Trophoblast cell (in vitro differentiated cells and primary cell): Measurements from ENCODE around the gene RTF2.

ENCODE experiments used
- DNase-seq, 2 donors: peaks; one replicate each; pipeline ENCODE4 v3.0.0-alpha.2; 2016
- H2AFZ ChIP-seq: 2 replicates; pipeline ENCODE4 v1.6.1; 2013; ENCODE audit warnings: low read length, moderate library complexity, mild to moderate bottlenecking; ENCODE audit not compliant: insufficient read depth, poor library complexity
- H2AK5ac ChIP-seq: 2 replicates; pipeline ENCODE4 v1.6.1; 2013; ENCODE audit warnings: mild to moderate bottlenecking, low read length
- H2BK120ac ChIP-seq: 2 replicates; pipeline ENCODE4 v1.6.1; 2013; ENCODE audit warnings: low read length, mild to moderate bottlenecking, moderate library complexity; ENCODE audit not compliant: insufficient read depth, poor library complexity
- H2BK12ac ChIP-seq: 2 replicates; pipeline ENCODE4 v1.6.1; 2013; ENCODE audit warnings: mild to moderate bottlenecking, low read length, moderate library complexity
- H2BK5ac ChIP-seq: 2 replicates; pipeline ENCODE4 v1.6.1; 2013; ENCODE audit warnings: low read length, low read depth, moderate library complexity, mild to moderate bottlenecking; ENCODE audit not compliant: poor library complexity
- H3K14ac ChIP-seq: 2 replicates; pipeline ENCODE4 v1.6.1; 2013; ENCODE audit warnings: mild to moderate bottlenecking, low read length
- H3K18ac ChIP-seq: 2 replicates; pipeline ENCODE4 v1.6.1; 2013; ENCODE audit warnings: mild to moderate bottlenecking, low read length
- H3K23ac ChIP-seq: 2 replicates; pipeline ENCODE4 v1.6.1; 2013; ENCODE audit warnings: low read length
- H3K27ac ChIP-seq: 2 replicates; pipeline ENCODE4 v1.5.1; 2013; ENCODE audit warnings: low read depth, mild to moderate bottlenecking, inconsistent platforms, low read length, moderate library complexity
- H3K27me3 ChIP-seq: 2 replicates; pipeline ENCODE4 v1.6.1; 2013; ENCODE audit warnings: inconsistent platforms, mild to moderate bottlenecking, low read length, moderate library complexity; ENCODE audit not compliant: insufficient read depth
- H3K36me3 ChIP-seq, 2 experiments: 1 replicate in 1 of 2; 2 replicates in 1 of 2; pipeline ENCODE4 v1.6.1; 2013; ENCODE audit warnings: low read length in 2 of 2, mild to moderate bottlenecking in 2 of 2, moderate library complexity in 1 of 2; ENCODE audit not compliant: insufficient read depth in 2 of 2, control insufficient read depth in 1 of 2
- H3K4ac ChIP-seq: 2 replicates; pipeline ENCODE4 v1.6.1; 2013; ENCODE audit warnings: low read depth, mild to moderate bottlenecking, low read length, moderate library complexity
- H3K4me1 ChIP-seq, 2 experiments: 1 replicate in 1 of 2; 2 replicates in 1 of 2; pipeline ENCODE4 v1.6.1; 2013; ENCODE audit warnings: low read length in 2 of 2, mild to moderate bottlenecking in 2 of 2, moderate library complexity in 1 of 2; ENCODE audit not compliant: insufficient read depth in 2 of 2, control insufficient read depth in 1 of 2
- H3K4me2 ChIP-seq: 2 replicates; pipeline ENCODE4 v1.6.1; 2013; ENCODE audit warnings: inconsistent platforms, mild to moderate bottlenecking, low read length, moderate library complexity
- H3K4me3 ChIP-seq: 2 replicates; pipeline ENCODE4 v1.5.1; 2013; ENCODE audit warnings: mild to moderate bottlenecking, low read depth, low read length, inconsistent platforms
- H3K79me1 ChIP-seq: one replicate; pipeline ENCODE4 v1.6.1; 2013; ENCODE audit warnings: low read length
- H3K79me2 ChIP-seq: 2 replicates; pipeline ENCODE4 v1.6.1; 2013; ENCODE audit warnings: low read length, mild to moderate bottlenecking; ENCODE audit not compliant: control insufficient read depth, insufficient read depth, poor library complexity
- H3K9ac ChIP-seq: 2 replicates; pipeline ENCODE4 v1.6.1; 2013; ENCODE audit warnings: mild to moderate bottlenecking, low read length
- H3K9me3 ChIP-seq: 2 replicates; pipeline ENCODE4 v1.6.1; 2013; ENCODE audit warnings: low read depth, mild to moderate bottlenecking, control low read depth, inconsistent platforms, low read length; ENCODE audit not compliant: insufficient read depth
- H4K12ac ChIP-seq: 2 replicates; pipeline ENCODE4 v1.6.1; 2013; ENCODE audit warnings: low read depth, mild to moderate bottlenecking, low read length, moderate library complexity
- H4K8ac ChIP-seq: 2 replicates; pipeline ENCODE4 v1.6.1; 2013; ENCODE audit warnings: low read depth, mild to moderate bottlenecking, low read length, moderate library complexity
- H4K91ac ChIP-seq: one replicate; pipeline ENCODE4 v1.6.1; 2013; ENCODE audit warnings: low read depth, mild to moderate bottlenecking, low read length, moderate library complexity
- WGBS: extraction: QIAGEN DNeasy Blood & Tissue Kit; methylation state at CpG from one replicate; pipeline ENCODE4 v1.1.7; 2013; ENCODE audit warnings: missing lambda C conversion rate; ENCODE audit not compliant: insufficient read length, insufficient coverage; ENCODE audit errors: extremely low coverage; 5-methylcytosine and 5-hydroxymethylcytosine counted together

RTF2 gene

DNA sequence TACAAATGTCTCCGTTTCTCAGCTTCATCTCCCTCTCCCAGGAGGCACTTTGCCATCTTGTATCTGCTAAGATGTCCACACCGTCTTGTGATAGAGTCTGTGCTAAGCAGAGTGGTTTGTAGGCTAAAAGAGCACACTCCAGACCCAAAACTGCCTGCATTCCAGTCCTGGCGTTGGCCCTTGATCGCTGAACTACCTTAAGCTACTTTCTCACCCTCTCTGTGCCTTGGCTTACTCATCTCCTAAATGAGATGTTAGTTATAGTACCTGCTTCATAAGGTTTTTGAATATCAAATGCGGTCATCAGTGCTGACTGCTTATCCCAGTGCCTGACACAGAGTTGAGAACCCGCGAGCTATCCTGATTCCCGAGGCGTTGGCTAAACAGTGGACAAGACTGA is 42.4 kb upstream of the RTF2 start:
- no peak overlapping the region for H3K23ac ChIP-seq
- no peak overlapping the region for H3K4me2 ChIP-seq
- no peak overlapping the region for H2AK5ac ChIP-seq
- no peaks in the 10 kb centered on the region for H3K36me3 ChIP-seq
- H4K91ac ChIP-seq = no peak overlapping the region
- H3K9me3 ChIP-seq = no peaks in the 10 kb centered on the region
- H4K8ac ChIP-seq = no peak overlapping the region
- no peak overlapping the region for H3K4ac ChIP-seq
- no peaks in the 10 kb centered on the region for H3K79me2 ChIP-seq
- no peaks in the 10 kb centered on the region for H3K27me3 ChIP-seq
- H3K14ac ChIP-seq = no peak overlapping the region
- H3K4me3 ChIP-seq = no peak overlapping the region
- no peak overlapping the region for H2AFZ ChIP-seq
- H3K79me1 ChIP-seq = no peaks in the 10 kb centered on the region
- DNase-seq = no peak
- H3K4me1 ChIP-seq = peaks cover 3 to 10% of the 10 kb centered on the region in 2 experiments
- no peak overlapping the region for H3K27ac ChIP-seq
- no peak overlapping the region for H2BK12ac ChIP-seq
- H2BK120ac ChIP-seq = no peak overlapping the region
- no peak overlapping the region for H2BK5ac ChIP-seq
- no CpG with 5 or more reads among the region's 9 CpGs for WGBS
- H3K9ac ChIP-seq = no peak overlapping the region
- H4K12ac ChIP-seq = no peak overlapping the region
- no peak overlapping the region for H3K18ac ChIP-seq

GRCh38 chr20:56426926-56427325 is 41.5 kb upstream of the RTF2 start:
- H2BK12ac ChIP-seq = no peak overlapping the region
- H3K23ac ChIP-seq = no peak overlapping the region
- no peak overlapping the region for H4K12ac ChIP-seq
- H3K27me3 ChIP-seq = no peaks in the 10 kb centered on the region
- no peak overlapping the region for H3K4me2 ChIP-seq
- H3K9ac ChIP-seq = no peak overlapping the region
- no peaks in the 10 kb centered on the region for H3K36me3 ChIP-seq
- H3K79me2 ChIP-seq = no peaks in the 10 kb centered on the region
- H3K4me3 ChIP-seq = no peak overlapping the region
- H4K8ac ChIP-seq = no peak overlapping the region
- no peak overlapping the region for H2AFZ ChIP-seq
- no peak overlapping the region for H3K18ac ChIP-seq
- no peaks in the 10 kb centered on the region for H3K79me1 ChIP-seq
- H3K14ac ChIP-seq = no peak overlapping the region
- H3K9me3 ChIP-seq = no peaks in the 10 kb centered on the region
- no peak overlapping the region for H2BK5ac ChIP-seq
- H3K4me1 ChIP-seq = peaks cover 3 to 10% of the 10 kb centered on the region in 2 experiments
- no peak overlapping the region for H2AK5ac ChIP-seq
- no peak overlapping the region for H3K4ac ChIP-seq
- H3K27ac ChIP-seq = no peak overlapping the region
- H4K91ac ChIP-seq = no peak overlapping the region
- DNase-seq = no peak
- no peak overlapping the region for H2BK120ac ChIP-seq

- H4K12ac ChIP-seq = no peak overlapping the region
- no peak overlapping the region for H4K91ac ChIP-seq
- H3K27me3 ChIP-seq = no peaks in the 10 kb centered on the region
- H3K9me3 ChIP-seq = no peaks in the 10 kb centered on the region
- no peak overlapping the region for H2BK5ac ChIP-seq
- no peak overlapping the region for H3K4me3 ChIP-seq
- H2BK120ac ChIP-seq = no peak overlapping the region
- H3K14ac ChIP-seq = no peak overlapping the region
- H3K4me1 ChIP-seq = peaks cover 0 to 3% of the 10 kb centered on the region in 2 experiments
- H2BK12ac ChIP-seq = no peak overlapping the region
- H3K18ac ChIP-seq = no peak overlapping the region
- H2AK5ac ChIP-seq = no peak overlapping the region
- DNase-seq = no peak
- WGBS = no CpG with 5 or more reads among the region's 4 CpGs
- H2AFZ ChIP-seq = no peak overlapping the region
- no peak overlapping the region for H3K23ac ChIP-seq
- no peaks in the 10 kb centered on the region for H3K36me3 ChIP-seq
- no peak overlapping the region for H3K4me2 ChIP-seq
- H3K79me2 ChIP-seq = no peaks in the 10 kb centered on the region
- no peaks in the 10 kb centered on the region for H3K79me1 ChIP-seq
- no peak overlapping the region for H4K8ac ChIP-seq
- no peak overlapping the region for H3K27ac ChIP-seq
- H3K4ac ChIP-seq = no peak overlapping the region
- no peak overlapping the region for H3K9ac ChIP-seq
Measured at GRCh38 chr20:56427797-56428196, 40.6 kb upstream of the RTF2 start.

- DNase-seq = no peak
- H3K14ac ChIP-seq = no peak overlapping the region
- no peak overlapping the region for H4K91ac ChIP-seq
- no peak overlapping the region for H2BK5ac ChIP-seq
- no CpG with 5 or more reads among the region's 5 CpGs for WGBS
- H3K9ac ChIP-seq = no peak overlapping the region
- no peak overlapping the region for H4K12ac ChIP-seq
- no peak overlapping the region for H4K8ac ChIP-seq
- no peak overlapping the region for H3K4me3 ChIP-seq
- no peak overlapping the region for H3K4ac ChIP-seq
- H3K27me3 ChIP-seq = no peaks in the 10 kb centered on the region
- no peak overlapping the region for H3K23ac ChIP-seq
- no peaks in the 10 kb centered on the region for H3K36me3 ChIP-seq
- peaks cover 0 to 2% of the 10 kb centered on the region in 2 experiments for H3K4me1 ChIP-seq
- no peaks in the 10 kb centered on the region for H3K9me3 ChIP-seq
- H3K79me2 ChIP-seq = no peaks in the 10 kb centered on the region
- no peak overlapping the region for H3K27ac ChIP-seq
- H2BK12ac ChIP-seq = no peak overlapping the region
- H3K4me2 ChIP-seq = no peak overlapping the region
- H3K79me1 ChIP-seq = no peaks in the 10 kb centered on the region
- H3K18ac ChIP-seq = no peak overlapping the region
- H2AK5ac ChIP-seq = no peak overlapping the region
- no peak overlapping the region for H2AFZ ChIP-seq
- no peak overlapping the region for H2BK120ac ChIP-seq
Measured at GRCh38 chr20:56428410-56428809, 40.0 kb upstream of the RTF2 start.
